ENCODE results near the gene ABCC6. TPM values are rescaled to one million over a fixed set of nuclear protein-coding genes. Genes with fewer than 3 reads are reported as not detected.

ABCC6 gene
- total RNA-seq, 1 experiment from 2014 or later: 1.1 TPM

- no peak overlapping the region for H4K91ac ChIP-seq (ENCODE audit: insufficient read length, low read depth, low read length)
- H3K9me3 Mint-ChIP-seq: no peaks in the 10 kb centered on the region
- TF ChIP-seq CTCF (conservative IDR thresholded peaks at IDR 0.05): no peak
- no peak overlapping the region for H3T11ph ChIP-seq (ENCODE audit: low read length)
- H2BK12ac ChIP-seq (ENCODE audit: insufficient read length, low read depth, low read length): no peak overlapping the region
- peaks cover 40 to 86% (median 76%) of the 10 kb centered on the region in 3 experiments for H3K36me3 Mint-ChIP-seq (ENCODE audit: insufficient read depth in 1 of 3, low read depth in 3 of 3)
- no peak overlapping the region for H3K9ac ChIP-seq (ENCODE audit: extremely low read depth, insufficient read length, low read length)
- H3K4me1 Mint-ChIP-seq: peaks cover 6% of the 10 kb centered on the region in 2 experiments
- no peak overlapping the region for H2AFZ ChIP-seq (ENCODE audit: low read length)
- H2BK20ac ChIP-seq (ENCODE audit: low read depth, low read length, poor library complexity, severe bottlenecking): no peak overlapping the region
- H2BK120ac ChIP-seq (ENCODE audit: low read depth, low read length, poor library complexity, severe bottlenecking): no peak overlapping the region
- H2BK5ac ChIP-seq (ENCODE audit: insufficient read length, low read length): no peak overlapping the region
- H3K4me2 ChIP-seq (ENCODE audit: insufficient read depth, insufficient read length, low read length): no peak overlapping the region
- H3K14ac ChIP-seq (ENCODE audit: insufficient read depth, low read length): no peak overlapping the region
- H3K27me3 Mint-ChIP-seq (ENCODE audit: low read depth): no peaks in the 10 kb centered on the region
- no peaks in the 10 kb centered on the region for H3K79me2 ChIP-seq (ENCODE audit: insufficient read depth, low read length)
- no peak for DNase-seq
- H3K4me3 Mint-ChIP-seq: no peak overlapping the region
- no peaks in the 10 kb centered on the region for H3K27me3 ChIP-seq (ENCODE audit: insufficient read depth, low read length)
- H3K18ac ChIP-seq (ENCODE audit: insufficient read length, low read depth, low read length): no peak overlapping the region
- no peaks in the 10 kb centered on the region for H3K23me2 ChIP-seq (ENCODE audit: insufficient read length, low read depth, low read length, poor library complexity, severe bottlenecking)
- no peaks in the 10 kb centered on the region for H3K9me3 ChIP-seq (ENCODE audit: control insufficient read depth, low read depth, low read length)
- no peaks in the 10 kb centered on the region for H4K20me1 ChIP-seq (ENCODE audit: control insufficient read depth, insufficient read depth, insufficient read length)
- no peak overlapping the region for H3K27ac Mint-ChIP-seq
- no peaks in the 10 kb centered on the region for H3K4me1 ChIP-seq (ENCODE audit: insufficient read depth, low read length)
- no peak overlapping the region for H4K8ac ChIP-seq (replicated peaks; ENCODE audit: insufficient read length, low read depth, low read length)
- no peak overlapping the region for H3K4ac ChIP-seq (ENCODE audit: low read depth, low read length)
- H2BK15ac ChIP-seq (ENCODE audit: low read depth, low read length): no peak overlapping the region
- no peak overlapping the region for H4K5ac ChIP-seq (ENCODE audit: insufficient read length, low read depth, low read length)
- H3K23ac ChIP-seq (ENCODE audit: insufficient read length, low read depth, low read length): no peak overlapping the region
- WGBS (ENCODE audit: extremely low coverage, insufficient read length, low lambda C conversion rate): no CpG with 5 or more reads among the region's 8 CpGs
- H3K27ac ChIP-seq (ENCODE audit: insufficient read length, low read depth, low read length): no peak overlapping the region
- H3K79me1 ChIP-seq (ENCODE audit: insufficient read depth, low read depth, low read length, poor library complexity, severe bottlenecking): no peaks in the 10 kb centered on the region
- no peak overlapping the region for H3K56ac ChIP-seq (ENCODE audit: insufficient read length, low read depth, low read length)
- no peak overlapping the region for H2AK5ac ChIP-seq (ENCODE audit: insufficient read length, low read length)
Measured at GRCh38 chr16:16112450-16113053, 110.7 kb downstream of the ABCC6 start.
